ENCODE data around the gene TSPO. TPM values are rescaled to one million over a fixed set of nuclear protein-coding genes. Genes with fewer than 3 reads are reported as not detected.

TSPO gene
- total RNA-seq, 2 donors from 2014 or later = 76.4 to 110 TPM

- Mint-ChIP-seq H3K27ac (peak overlapping the region in 1 of 2 donors; percentile 24), H3K27me3 (no peaks in the 10 kb centered on the region), H3K36me3 (no peaks in the 10 kb centered on the region), H3K4me1 (ENCODE audit: low read depth in 2 of 2) (peaks cover 3 to 13% of the 10 kb centered on the region in 2 donors), H3K9me3 (no peaks in the 10 kb centered on the region), H3K4me3 (no peak overlapping the region)
- no peak for ATAC-seq
- DNase-seq (ENCODE audit: low spot score) = no peak
These were observed 6.7 kb downstream of the TSPO start for GRCh38 chr22:43157874-43158546.

- DNase-seq (ENCODE audit: low spot score) (no peak), ATAC-seq (no peak)
- no peak overlapping the region for H3K4me3 Mint-ChIP-seq
- peaks cover 0 to 12% of the 10 kb centered on the region in 2 donors for H3K4me1 Mint-ChIP-seq (ENCODE audit: low read depth in 2 of 2)
- no peaks in the 10 kb centered on the region for H3K27me3 Mint-ChIP-seq
- H3K27ac Mint-ChIP-seq = peak overlapping the region in 1 of 2 donors; percentile 24
- H3K36me3 Mint-ChIP-seq = no peaks in the 10 kb centered on the region
- no peaks in the 10 kb centered on the region for H3K9me3 Mint-ChIP-seq
These were observed 7.6 kb downstream of the TSPO start for GRCh38 chr22:43158778-43159483.

- peak in 1 of 2 donors; percentile 19 for ATAC-seq
- Mint-ChIP-seq H3K4me3 (no peak overlapping the region), H3K27ac (no peak overlapping the region), H3K9me3 (no peaks in the 10 kb centered on the region), H3K27me3 (no peaks in the 10 kb centered on the region), H3K36me3 (no peaks in the 10 kb centered on the region), H3K4me1 (ENCODE audit: low read depth in 2 of 2) (peaks cover 0 to 14% of the 10 kb centered on the region in 2 donors)
- no peak for DNase-seq (ENCODE audit: low spot score)
These were observed 8.3 kb downstream of the TSPO start for GRCh38 chr22:43159484-43160178.

- Mint-ChIP-seq H3K4me3 (no peak overlapping the region), H3K9me3 (no peaks in the 10 kb centered on the region), H3K36me3 (no peaks in the 10 kb centered on the region), H3K4me1 (ENCODE audit: low read depth in 2 of 2) (peaks cover 0 to 14% of the 10 kb centered on the region in 2 donors), H3K27ac (peak overlapping the region in 1 of 2 donors; percentile 2), H3K27me3 (no peaks in the 10 kb centered on the region)
- no peak for ATAC-seq
- DNase-seq (ENCODE audit: low spot score) = no peak
These were observed 9.3 kb downstream of the TSPO start for GRCh38 chr22:43160497-43161126.

- H3K9me3 Mint-ChIP-seq = no peaks in the 10 kb centered on the region
- no peaks in the 10 kb centered on the region for H3K27me3 Mint-ChIP-seq
- DNase-seq (ENCODE audit: low spot score) (no peak), ATAC-seq (no peak)
- no peak overlapping the region for H3K4me3 Mint-ChIP-seq
- peaks cover 0 to 8% of the 10 kb centered on the region in 2 donors for H3K4me1 Mint-ChIP-seq (ENCODE audit: low read depth in 2 of 2)
- H3K36me3 Mint-ChIP-seq = no peaks in the 10 kb centered on the region
- H3K27ac Mint-ChIP-seq = no peak overlapping the region
These were observed 11.2 kb downstream of the TSPO start for GRCh38 chr22:43162412-43163150.

- no peak for DNase-seq (ENCODE audit: low spot score)
- Mint-ChIP-seq H3K9me3 (no peaks in the 10 kb centered on the region), H3K27ac (no peak overlapping the region), H3K27me3 (no peaks in the 10 kb centered on the region), H3K4me1 (ENCODE audit: low read depth in 2 of 2) (peaks cover 0 to 12% of the 10 kb centered on the region in 2 donors), H3K36me3 (no peaks in the 10 kb centered on the region), H3K4me3 (no peak overlapping the region)
- ATAC-seq = no peak
These were observed 12.0 kb downstream of the TSPO start for GRCh38 chr22:43163241-43163795.

- peaks cover 0 to 13% of the 10 kb centered on the region in 2 donors for H3K4me1 Mint-ChIP-seq (ENCODE audit: low read depth in 2 of 2)
- H3K4me3 Mint-ChIP-seq = no peak overlapping the region
- ATAC-seq = no peak
- H3K9me3 Mint-ChIP-seq = no peaks in the 10 kb centered on the region
- H3K27ac Mint-ChIP-seq = no peak overlapping the region
- no peaks in the 10 kb centered on the region for H3K36me3 Mint-ChIP-seq
- no peak for DNase-seq (ENCODE audit: low spot score)
- H3K27me3 Mint-ChIP-seq = no peaks in the 10 kb centered on the region
These were observed 13.3 kb downstream of the TSPO start for GRCh38 chr22:43164636-43165035.

GRCh38 chr22:43166132-43166930, 15.0 kb downstream of the TSPO start:
- H3K27me3 Mint-ChIP-seq = no peaks in the 10 kb centered on the region

GRCh38 chr22:43167001-43167589, 15.7 kb downstream of the TSPO start:
- no peaks in the 10 kb centered on the region for H3K27me3 Mint-ChIP-seq
- H3K27ac Mint-ChIP-seq = no peak overlapping the region
- no peaks in the 10 kb centered on the region for H3K9me3 Mint-ChIP-seq
- H3K4me1 Mint-ChIP-seq (ENCODE audit: low read depth in 2 of 2) = peaks cover 0 to 18% of the 10 kb centered on the region in 2 donors
- no peak for DNase-seq (ENCODE audit: low spot score)
- no peaks in the 10 kb centered on the region for H3K36me3 Mint-ChIP-seq
- no peak overlapping the region for H3K4me3 Mint-ChIP-seq
- no peak for ATAC-seq

More at GRCh38 chr22:43166132-43166930, 15.0 kb downstream of the TSPO start:
- no peaks in the 10 kb centered on the region for H3K36me3 Mint-ChIP-seq
- H3K4me3 Mint-ChIP-seq = no peak overlapping the region
- no peak for DNase-seq (ENCODE audit: low spot score)
- H3K27ac Mint-ChIP-seq = no peak overlapping the region
- ATAC-seq = no peak
- peaks cover 0 to 18% of the 10 kb centered on the region in 2 donors for H3K4me1 Mint-ChIP-seq (ENCODE audit: low read depth in 2 of 2)
- H3K9me3 Mint-ChIP-seq = no peaks in the 10 kb centered on the region

GRCh38 chr22:43168471-43169309, 17.3 kb downstream of the TSPO start:
- DNase-seq (ENCODE audit: low spot score) (no peak), ATAC-seq (peak in 1 of 2 donors; percentile 65)
- Mint-ChIP-seq H3K36me3 (no peaks in the 10 kb centered on the region), H3K4me3 (no peak overlapping the region), H3K4me1 (ENCODE audit: low read depth in 2 of 2) (peaks cover 0 to 18% of the 10 kb centered on the region in 2 donors), H3K27ac (peak overlapping the region in 1 of 2 donors; percentile 11), H3K27me3 (no peaks in the 10 kb centered on the region), H3K9me3 (no peaks in the 10 kb centered on the region)

GRCh38 chr22:43169310-43170130, 18.2 kb downstream of the TSPO start:
- ATAC-seq = no peak
- Mint-ChIP-seq H3K9me3 (no peaks in the 10 kb centered on the region), H3K36me3 (no peaks in the 10 kb centered on the region), H3K4me3 (no peak overlapping the region), H3K27me3 (no peaks in the 10 kb centered on the region), H3K4me1 (ENCODE audit: low read depth in 2 of 2) (peaks cover 0 to 16% of the 10 kb centered on the region in 2 donors), H3K27ac (peak overlapping the region in 1 of 2 donors; percentile 11)
- no peak for DNase-seq (ENCODE audit: low spot score)

Data from natural killer cell treated with Interleukin-12 subunit alpha and Interleukin-12 subunit beta and Interleukin-15 and Interleukin-18, amount 100 ng/mL, for 72 hours (primary cell).